GM23338 (cell line): Measurements from ENCODE around the gene PARD3. TPM values are rescaled to one million over a fixed set of nuclear protein-coding genes. Genes with fewer than 3 reads are reported as not detected.

Source experiments
- ATAC-seq: fragments of 200-7000 bp; cut with Tn5 transposase; 3 replicates; pipeline ENCODE4 v1.9.1; 2020
- DNase-seq: peaks from one replicate; pipeline ENCODE4 v3.0.0-alpha.2; 2015; ENCODE audit warnings: low spot score
- H2AFZ ChIP-seq: fragments of 200-600 bp; sonication (generic); 2 replicates; pipeline ENCODE4 v1.8.0; 2016; ENCODE audit warnings: antibody characterized with exemption, mild to moderate bottlenecking, moderate library complexity
- H3F3A ChIP-seq: fragments of 200-600 bp; sonication (generic); replicated peaks from 2 replicates; pipeline ENCODE4 v1.8.0; 2017; ENCODE audit warnings: antibody characterized with exemption, mixed run types, low read depth
- H3K27ac ChIP-seq: fragments of 200-600 bp; sonication (generic); 2 replicates; pipeline ENCODE4 v1.6.1; 2016; ENCODE audit warnings: low read depth
- H3K27me3 ChIP-seq: fragments of 200-600 bp; sonication (generic); 2 replicates; pipeline ENCODE4 v1.8.0; 2016; ENCODE audit warnings: mild to moderate bottlenecking, mixed run types, moderate library complexity; ENCODE audit not compliant: insufficient read depth
- H3K36me3 ChIP-seq: fragments of 200-600 bp; sonication (generic); 2 replicates; pipeline ENCODE4 v1.8.0; 2016; ENCODE audit warnings: mild to moderate bottlenecking; ENCODE audit not compliant: insufficient read depth
- H3K4me1 ChIP-seq: fragments of 200-600 bp; sonication (generic); 2 replicates; pipeline ENCODE4 v1.8.0; 2016; ENCODE audit warnings: mild to moderate bottlenecking, moderate library complexity; ENCODE audit not compliant: insufficient read depth
- H3K4me2 ChIP-seq: fragments of 200-600 bp; sonication (generic); 2 replicates; pipeline ENCODE4 v1.7.1; 2017; ENCODE audit warnings: mixed run types
- H3K4me3 ChIP-seq: fragments of 200-600 bp; sonication (generic); 2 replicates; pipeline ENCODE4 v1.6.1; 2016; ENCODE audit warnings: mixed run types
- H3K79me2 ChIP-seq: fragments of 200-600 bp; sonication (generic); replicated peaks from 2 replicates; pipeline ENCODE4 v1.8.0; 2017; ENCODE audit warnings: mild to moderate bottlenecking; ENCODE audit not compliant: insufficient read depth
- H3K9me2 ChIP-seq: fragments of 200-600 bp; sonication (generic); 2 replicates; pipeline ENCODE4 v1.8.0; 2017; ENCODE audit not compliant: insufficient read depth
- H4K20me1 ChIP-seq: fragments of 200-600 bp; sonication (generic); replicated peaks from 2 replicates; pipeline ENCODE4 v1.8.0; 2017; ENCODE audit warnings: mild to moderate bottlenecking; ENCODE audit not compliant: insufficient read depth
- H3K27ac Mint-ChIP-seq: 2 replicates; pipeline ENCODE4 v1.8.0; 2020; ENCODE audit warnings: inconsistent platforms, mild to moderate bottlenecking, moderate library complexity, mixed read lengths
- H3K27me3 Mint-ChIP-seq: 3 replicates; pipeline ENCODE4 v1.8.0; 2022; ENCODE audit warnings: low read depth, mild to moderate bottlenecking, moderate library complexity, mixed read lengths, inconsistent platforms; ENCODE audit not compliant: insufficient read depth, poor library complexity
- H3K36me3 Mint-ChIP-seq: 3 replicates; pipeline ENCODE4 v1.8.0; 2021; ENCODE audit warnings: low read depth, mild to moderate bottlenecking, inconsistent platforms, moderate library complexity, mixed read lengths
- H3K4me1 Mint-ChIP-seq: 3 replicates; pipeline ENCODE4 v1.8.0; 2020; ENCODE audit warnings: mild to moderate bottlenecking, inconsistent platforms, mixed read lengths
- H3K4me3 Mint-ChIP-seq: 3 replicates; pipeline ENCODE4 v1.8.0; 2021; ENCODE audit warnings: moderate library complexity, mild to moderate bottlenecking, inconsistent platforms, mixed read lengths
- H3K9me3 Mint-ChIP-seq: 3 replicates; pipeline ENCODE4 v1.8.0; 2020; ENCODE audit warnings: moderate library complexity, mild to moderate bottlenecking, inconsistent platforms, mixed read lengths
- CREB1 ChIP-seq: fragments of 250-450 bp; sonication (Bioruptor Pico); IDR thresholded peaks from 2 replicates; pipeline ENCODE4 v1.5.0; 2020; ENCODE audit warnings: low read depth, mild to moderate bottlenecking, moderate library complexity
- CTCF ChIP-seq, 2 experiments: fragments of 200-600 bp in 1 of 2; sonication (generic) in 1 of 2; conservative IDR thresholded peaks; 2 replicates each; pipeline versions ENCODE4 v1.5.1 to v1.6.1; 2016 to 2017; ENCODE audit warnings: antibody characterized with exemption in 2 of 2, low read depth in 2 of 2, mild to moderate bottlenecking in 2 of 2, moderate library complexity in 1 of 2
- ETS1 ChIP-seq: IDR thresholded peaks from 2 replicates; pipeline ENCODE4 v1.6.1; 2016; ENCODE audit warnings: antibody characterized with exemption
- EZH2phosphoT487 ChIP-seq: fragments of 200-600 bp; sonication (generic); IDR thresholded peaks from one replicate; pipeline ENCODE4 v1.8.1; 2018; ENCODE audit warnings: antibody characterized with exemption; ENCODE audit not compliant: unreplicated experiment
- JUNB ChIP-seq: IDR thresholded peaks from one replicate; pipeline ENCODE4 v1.6.1; 2016; ENCODE audit warnings: antibody characterized with exemption; ENCODE audit not compliant: unreplicated experiment
- NANOG ChIP-seq: IDR thresholded peaks from 2 replicates; pipeline ENCODE4 v1.6.1; 2016; ENCODE audit warnings: antibody characterized with exemption, borderline replicate concordance
- POLR2AphosphoS5 ChIP-seq: IDR thresholded peaks from 2 replicates; pipeline ENCODE4 v1.6.1; 2016; ENCODE audit warnings: antibody characterized with exemption, low read depth
- REST ChIP-seq: IDR thresholded peaks from one replicate; pipeline ENCODE4 v1.6.1; 2018; ENCODE audit warnings: antibody characterized with exemption; ENCODE audit not compliant: unreplicated experiment
- STAT1 ChIP-seq: IDR thresholded peaks from one replicate; pipeline ENCODE4 v1.6.1; 2016; ENCODE audit warnings: antibody characterized with exemption; ENCODE audit not compliant: unreplicated experiment
- ZNF462 ChIP-seq: fragments of 250-450 bp; sonication (Bioruptor Pico); IDR thresholded peaks from 2 replicates; pipeline ENCODE4 v1.5.0; 2020; ENCODE audit warnings: mild to moderate bottlenecking, moderate library complexity
- polyA plus RNA-seq: library from polyadenylated mRNA; unstranded; fragments of >200 nt; fragmentation: Nextera tagmentation; extraction: Ambion mirVana; gene quantifications from 2 replicates; pipeline ENCODE4 v1.2.1, GENCODE V29; 2016
- total RNA-seq: library from RNA; depleted of rRNA; stranded (reverse); fragments of >200 nt; shearing (Covaris generic); gene quantifications from 2 replicates; pipeline ENCODE4 v1.2.3, GENCODE V29; 2014

PARD3 gene
- total and polyA plus RNA-seq, 2 experiments from 2014 or later: 30.2 to 51.4 TPM

GRCh38 chr10:34557173-34557572, 257.9 kb downstream of the PARD3 start (continued):
- TF ChIP-seq REST (no peak), EZH2phosphoT487 (no peak), POLR2AphosphoS5 (no peak), NANOG (no peak), CTCF (conservative IDR thresholded peaks at IDR 0.05; ENCODE audit: low read depth in 2 of 2) (no peak)

GRCh38 chr10:34555653-34556052, 259.4 kb downstream of the PARD3 start:
- H3F3A ChIP-seq: no peaks in the 10 kb centered on the region
- H4K20me1 ChIP-seq: no peaks in the 10 kb centered on the region
- no peak overlapping the region for H3K27ac ChIP-seq
- Mint-ChIP-seq H3K4me1 (peaks cover 17% of the 10 kb centered on the region), H3K36me3 (no peaks in the 10 kb centered on the region), H3K27ac (no peak overlapping the region), H3K9me3 (no peaks in the 10 kb centered on the region), H3K4me3 (no peak overlapping the region), H3K27me3 (peaks cover 5% of the 10 kb centered on the region)
- ATAC-seq: no peak
- no peak overlapping the region for H3K4me3 ChIP-seq
- no peaks in the 10 kb centered on the region for H3K9me2 ChIP-seq
- H3K36me3 ChIP-seq: no peaks in the 10 kb centered on the region
- H3K4me1 ChIP-seq: peaks cover 8% of the 10 kb centered on the region
- H2AFZ ChIP-seq: no peak overlapping the region
- DNase-seq: no peak
- H3K27me3 ChIP-seq: no peaks in the 10 kb centered on the region
- peaks cover 17% of the 10 kb centered on the region; the same call in 1 of the 2 replicates for H3K79me2 ChIP-seq
- no peak overlapping the region for H3K4me2 ChIP-seq
- TF ChIP-seq EZH2phosphoT487 (no peak), CREB1 (no peak), ZNF462 (CRISPR knock-in tag) (no peak), CTCF (conservative IDR thresholded peaks at IDR 0.05; ENCODE audit: low read depth in 2 of 2) (no peak), ETS1 (no peak), STAT1 (no peak), JUNB (no peak)
